ENCODE measurements around the gene KRTAP5-9.
"Not testable (repeated sequence)": the region's sequence is repeated elsewhere in the genome, so short reads cannot be mapped to it uniquely, and the experiment has no call there.

Gene KRTAP5-9

GRCh38 chr11:71534711-71535608 lies 13.3 kb upstream of the KRTAP5-9 start:
- FAIRE-seq = not testable (repeated sequence)

GRCh38 chr11:71535825-71536224 lies 12.4 kb upstream of the KRTAP5-9 start:
- no peak for FAIRE-seq

GRCh38 chr11:71537537-71537936 lies 10.7 kb upstream of the KRTAP5-9 start:
- FAIRE-seq = no peak

GRCh38 chr11:71537977-71538665 lies 10.1 kb upstream of the KRTAP5-9 start, which contains the start of gene KRTAP5-8:
TSS of gene KRTAP5-8 (plus strand) at chr11:71538025. CDS start at chr11:71538056, 31 bp downstream.
- FAIRE-seq = not testable (repeated sequence)

GRCh38 chr11:71538666-71538990 lies 9.6 kb upstream of the KRTAP5-9 start:
- no peak for FAIRE-seq

DNA sequence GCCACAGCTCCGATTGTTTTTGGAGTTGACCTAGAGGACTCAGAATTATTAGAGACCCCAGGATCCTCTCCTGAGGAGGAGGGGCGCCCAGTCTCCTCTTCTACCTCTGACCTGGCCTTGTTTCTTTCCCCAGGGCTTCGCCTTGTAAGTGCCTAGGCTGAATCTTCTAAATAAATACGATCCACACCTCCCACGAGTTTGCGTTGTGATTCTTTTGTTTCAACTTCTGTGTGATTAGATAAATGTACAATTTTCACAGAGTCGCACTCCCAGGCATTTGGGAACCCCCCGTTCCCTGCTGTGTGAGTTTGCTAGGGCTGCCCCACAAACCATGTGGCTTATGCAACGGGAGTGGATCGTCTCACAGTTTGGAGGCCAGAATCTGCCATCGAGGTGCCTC lies 9.2 kb upstream of the KRTAP5-9 start:
- FAIRE-seq = no peak

GRCh38 chr11:71539971-71540370 lies 8.2 kb upstream of the KRTAP5-9 start:
- FAIRE-seq = not testable (repeated sequence)

GRCh38 chr11:71540521-71541304 lies 7.5 kb upstream of the KRTAP5-9 start:
- FAIRE-seq = not testable (repeated sequence)

DNA sequence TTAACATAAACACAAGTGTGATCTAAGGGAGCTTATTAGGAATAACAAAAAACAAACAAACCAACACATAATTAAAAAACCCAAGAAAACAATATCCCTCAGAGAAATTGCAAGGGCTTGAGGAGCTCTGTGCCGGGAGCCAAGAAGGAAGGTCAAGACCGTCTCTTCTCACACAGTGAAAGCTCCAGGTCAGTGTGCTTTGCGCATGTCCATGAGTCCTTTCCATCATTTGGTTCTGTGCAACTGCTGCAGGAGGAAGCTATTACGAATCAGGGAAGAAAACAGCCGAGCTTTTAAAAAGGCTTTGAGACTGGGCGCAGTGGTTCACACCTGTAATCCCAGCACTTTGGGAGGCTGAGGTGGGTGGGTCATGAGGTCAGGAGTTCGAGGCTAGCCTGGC lies 5.8 kb upstream of the KRTAP5-9 start:
- no peak for FAIRE-seq

DNA sequence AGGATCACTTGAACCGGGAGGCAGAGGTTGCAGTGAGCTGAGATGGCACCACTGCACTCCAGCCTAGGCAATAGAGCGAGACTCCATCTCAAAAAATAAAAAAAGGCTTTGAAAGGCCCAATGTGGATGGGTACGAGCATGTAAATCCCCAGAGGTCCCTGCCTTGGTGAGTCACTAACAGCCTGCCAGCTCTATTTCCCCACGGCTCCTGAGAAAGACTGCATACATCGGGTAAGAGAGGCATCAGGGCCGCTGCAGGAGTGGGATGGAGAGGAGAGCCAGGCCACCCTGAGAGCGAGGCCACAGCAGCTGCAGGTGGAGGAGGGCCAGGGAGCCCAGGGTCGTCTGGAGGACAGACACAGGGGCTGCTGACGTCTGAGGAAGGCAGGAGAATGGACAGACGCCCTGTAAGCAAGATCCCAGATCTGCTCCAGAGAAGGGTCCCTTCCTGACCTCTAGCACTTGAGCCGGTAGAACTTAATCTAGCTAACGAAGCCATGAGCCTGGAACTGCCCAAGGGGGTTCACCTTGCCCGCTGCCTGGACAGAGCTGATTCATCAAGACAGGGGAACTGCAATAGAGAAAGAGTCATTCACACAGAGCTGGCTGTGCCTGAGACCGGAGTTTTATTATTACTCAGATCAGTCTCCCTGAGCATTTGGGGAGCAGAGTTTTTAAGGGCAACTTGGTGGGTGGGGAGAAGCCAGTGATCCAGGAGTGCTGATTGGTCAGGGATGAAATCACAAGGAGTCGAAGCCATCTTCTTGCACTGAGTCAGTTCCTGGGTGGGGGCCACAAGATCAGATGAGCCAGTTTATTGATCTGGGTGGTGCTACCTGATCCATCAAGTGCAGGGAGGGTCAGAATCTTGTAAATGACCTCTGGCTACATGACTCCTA lies 5.1 kb upstream of the KRTAP5-9 start:
- no peak for FAIRE-seq

- no peak for FAIRE-seq
These were observed 4.4 kb upstream of the KRTAP5-9 start for GRCh38 chr11:71543866-71544265.

DNA sequence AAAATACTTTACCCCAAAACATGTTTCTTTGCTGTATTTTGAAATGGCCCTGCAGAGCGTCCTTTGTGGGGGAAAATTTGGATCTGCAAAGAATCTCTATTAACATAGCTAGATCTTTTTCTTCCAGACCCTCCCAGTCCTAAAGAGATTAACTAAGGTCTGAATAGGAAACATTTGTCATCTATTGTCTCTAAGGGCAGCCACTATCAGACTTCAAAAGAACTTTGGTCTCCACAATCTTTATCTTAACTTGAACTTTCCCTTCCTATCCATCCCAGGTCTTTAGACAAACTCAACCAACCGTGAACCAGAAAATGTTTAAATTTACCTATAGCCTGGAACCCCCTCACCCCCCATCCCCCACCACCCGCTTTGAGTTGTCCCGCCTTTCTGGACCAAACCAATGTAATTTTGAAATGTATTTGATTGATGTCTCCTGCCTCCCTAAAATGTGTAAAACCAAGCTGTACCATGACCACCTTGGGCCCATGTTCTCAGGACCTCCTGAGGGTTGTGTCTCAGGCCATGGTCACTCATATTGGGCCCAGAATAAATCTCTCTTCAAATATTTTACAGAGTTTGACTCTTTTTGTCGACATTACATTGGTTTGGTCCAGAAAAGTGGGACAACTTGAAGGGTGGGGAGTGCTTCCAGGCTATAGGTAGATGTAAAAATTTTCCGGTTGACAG lies 3.5 kb upstream of the KRTAP5-9 start:
- no peak for FAIRE-seq

- FAIRE-seq = no peak
These were observed 2.7 kb upstream of the KRTAP5-9 start for GRCh38 chr11:71545405-71545966.

DNA sequence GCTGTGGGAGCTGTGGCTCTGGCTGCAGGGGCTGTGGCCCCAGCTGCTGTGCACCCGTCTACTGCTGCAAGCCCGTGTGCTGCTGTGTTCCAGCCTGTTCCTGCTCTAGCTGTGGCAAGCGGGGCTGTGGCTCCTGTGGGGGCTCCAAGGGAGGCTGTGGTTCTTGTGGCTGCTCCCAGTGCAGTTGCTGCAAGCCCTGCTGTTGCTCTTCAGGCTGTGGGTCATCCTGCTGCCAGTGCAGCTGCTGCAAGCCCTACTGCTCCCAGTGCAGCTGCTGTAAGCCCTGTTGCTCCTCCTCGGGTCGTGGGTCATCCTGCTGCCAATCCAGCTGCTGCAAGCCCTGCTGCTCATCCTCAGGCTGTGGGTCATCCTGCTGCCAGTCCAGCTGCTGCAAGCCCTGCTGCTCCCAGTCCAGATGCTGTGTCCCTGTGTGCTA lies 514 bp downstream of the KRTAP5-9 start:
- FAIRE-seq = no peak

DNA sequence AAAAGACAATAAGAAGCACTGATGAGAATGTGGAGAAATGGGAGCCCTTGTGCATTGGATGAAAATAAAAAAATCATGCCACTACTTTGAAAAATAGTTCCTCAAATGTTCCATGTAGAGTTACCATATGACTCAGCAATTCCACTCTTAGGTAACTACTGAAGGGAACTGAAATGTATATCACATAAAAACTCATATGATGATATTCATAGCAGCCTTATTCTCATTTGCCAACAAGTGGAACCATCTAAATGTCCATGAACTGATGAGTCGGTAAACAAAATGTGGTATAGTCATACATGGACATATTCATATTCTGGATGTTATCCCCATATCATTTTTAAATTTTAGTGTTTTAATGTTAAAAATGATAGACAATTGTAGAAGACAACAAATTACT lies 3.5 kb downstream of the KRTAP5-9 start:
- FAIRE-seq = no peak

DNA sequence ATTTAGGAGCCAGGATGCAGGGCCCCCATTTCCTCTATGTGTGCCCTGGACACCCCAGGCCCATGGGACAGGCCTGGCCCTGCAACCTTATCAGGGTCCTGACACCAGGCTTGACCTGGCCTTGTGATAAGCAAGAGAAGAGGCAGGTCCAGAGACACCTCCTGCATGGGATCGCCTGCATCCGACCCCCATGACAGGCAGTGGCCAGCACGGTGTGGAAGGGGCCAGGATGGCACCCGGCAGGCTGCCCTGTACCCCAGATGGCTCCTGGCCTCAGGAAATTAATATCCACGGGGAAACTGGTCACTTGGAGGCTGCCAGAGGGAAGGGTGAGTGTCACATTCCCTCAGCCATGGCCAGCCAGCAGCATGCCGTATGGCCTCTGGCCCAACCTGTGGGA lies 6.8 kb downstream of the KRTAP5-9 start:
- FAIRE-seq = no peak

GRCh38 chr11:71555508-71555907 lies 7.3 kb downstream of the KRTAP5-9 start:
- FAIRE-seq = no peak

DNA sequence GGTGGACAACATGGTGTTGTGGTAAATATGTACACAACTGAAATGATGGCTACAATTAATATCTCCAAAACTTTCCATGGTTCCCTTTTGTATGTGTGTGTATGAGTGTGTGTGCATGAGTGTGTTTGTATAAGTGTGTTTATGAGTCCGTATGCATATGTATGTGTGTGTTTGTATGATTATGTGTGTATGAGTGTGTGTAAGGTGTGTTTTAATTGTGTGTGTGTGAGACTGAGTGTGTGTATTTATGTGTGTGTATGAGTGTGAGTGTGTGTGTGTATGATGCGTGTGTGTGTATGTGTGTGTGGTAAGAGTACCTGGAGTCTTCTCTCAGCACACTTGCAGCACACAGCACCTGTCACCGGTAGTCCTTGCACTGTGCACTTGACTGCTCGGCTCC lies 7.8 kb downstream of the KRTAP5-9 start:
- FAIRE-seq = no peak

- FAIRE-seq = no peak
These were observed 9.0 kb downstream of the KRTAP5-9 start for GRCh38 chr11:71557257-71557656.

GRCh38 chr11:71558996-71559395 lies 10.8 kb downstream of the KRTAP5-9 start:
- FAIRE-seq = no peak

- no peak for FAIRE-seq
These were observed 13.9 kb downstream of the KRTAP5-9 start for GRCh38 chr11:71562120-71562519.

All from G401.6 (cell line).